HepG2 (cell line): ENCODE data around the gene VENTX.

Source experiments
- MYNN ChIP-seq: sonication (generic); formaldehyde crosslinking; IDR thresholded peaks from 2 replicates; pipeline ENCODE4 v1.4.0; 2020; ENCODE audit warnings: mild to moderate bottlenecking, low read depth, missing genetic modification reagents
- NR1H2 ChIP-seq: sonication (generic); formaldehyde crosslinking; IDR thresholded peaks from 2 replicates; pipeline ENCODE4 v1.8.1; 2022; ENCODE audit warnings: low read depth, missing genetic modification reagents, borderline replicate concordance
- POLR2A ChIP-seq, 2 experiments: IDR thresholded peaks; 2 replicates each; pipeline ENCODE4 v1.6.1; 2011; ENCODE audit warnings: low read depth in 2 of 2, low read length in 2 of 2, mild to moderate bottlenecking in 1 of 2, moderate library complexity in 1 of 2; ENCODE audit not compliant: insufficient read depth in 1 of 2
- PRDM4 ChIP-seq: sonication (generic); formaldehyde crosslinking; IDR thresholded peaks from 2 replicates; pipeline ENCODE4 v1.9.0; 2021; ENCODE audit warnings: missing genetic modification reagents, borderline replicate concordance
- REST ChIP-seq, 2 experiments: IDR thresholded peaks; 2 replicates each; pipeline ENCODE4 v1.6.1; 2011 to 2012; ENCODE audit warnings: low read length in 2 of 2, borderline replicate concordance in 1 of 2, low read depth in 1 of 2, mild to moderate bottlenecking in 1 of 2, moderate library complexity in 1 of 2
- SP5 ChIP-seq: IDR thresholded peaks from 2 replicates; pipeline ENCODE4 v1.6.1; 2016; ENCODE audit warnings: low read depth, borderline replicate concordance
- TAF1 ChIP-seq: sonication (generic); formaldehyde crosslinking; IDR thresholded peaks from 2 replicates; pipeline ENCODE4 v1.4.0; 2020; ENCODE audit warnings: missing genetic modification reagents
- YY1 ChIP-seq: IDR thresholded peaks from 2 replicates; pipeline ENCODE4 v1.6.1; 2011; ENCODE audit warnings: low read length, low read depth, moderate library complexity, mild to moderate bottlenecking; ENCODE audit not compliant: insufficient read depth, insufficient replicate concordance
- ZNF232 ChIP-seq: sonication (generic); formaldehyde crosslinking; IDR thresholded peaks from 2 replicates; pipeline ENCODE4 v1.4.0; 2020; ENCODE audit warnings: missing genetic modification reagents, borderline replicate concordance
- ZNF280D ChIP-seq: sonication (generic); formaldehyde crosslinking; IDR thresholded peaks from 2 replicates; pipeline ENCODE4 v1.5.1; 2020; ENCODE audit warnings: mild to moderate bottlenecking, missing genetic modification reagents
- TF ChIP-seq, protein P1 (sequence below): IDR thresholded peaks from 2 replicates; pipeline ENCODE4 v1.6.1; 2012; ENCODE audit warnings: low read length, improper control_type of control experiment
- TF ChIP-seq, protein P2 (sequence below): sonication (generic); formaldehyde crosslinking; IDR thresholded peaks from 2 replicates; pipeline ENCODE4 v1.4.0; 2020; ENCODE audit warnings: missing genetic modification reagents

DNA sequence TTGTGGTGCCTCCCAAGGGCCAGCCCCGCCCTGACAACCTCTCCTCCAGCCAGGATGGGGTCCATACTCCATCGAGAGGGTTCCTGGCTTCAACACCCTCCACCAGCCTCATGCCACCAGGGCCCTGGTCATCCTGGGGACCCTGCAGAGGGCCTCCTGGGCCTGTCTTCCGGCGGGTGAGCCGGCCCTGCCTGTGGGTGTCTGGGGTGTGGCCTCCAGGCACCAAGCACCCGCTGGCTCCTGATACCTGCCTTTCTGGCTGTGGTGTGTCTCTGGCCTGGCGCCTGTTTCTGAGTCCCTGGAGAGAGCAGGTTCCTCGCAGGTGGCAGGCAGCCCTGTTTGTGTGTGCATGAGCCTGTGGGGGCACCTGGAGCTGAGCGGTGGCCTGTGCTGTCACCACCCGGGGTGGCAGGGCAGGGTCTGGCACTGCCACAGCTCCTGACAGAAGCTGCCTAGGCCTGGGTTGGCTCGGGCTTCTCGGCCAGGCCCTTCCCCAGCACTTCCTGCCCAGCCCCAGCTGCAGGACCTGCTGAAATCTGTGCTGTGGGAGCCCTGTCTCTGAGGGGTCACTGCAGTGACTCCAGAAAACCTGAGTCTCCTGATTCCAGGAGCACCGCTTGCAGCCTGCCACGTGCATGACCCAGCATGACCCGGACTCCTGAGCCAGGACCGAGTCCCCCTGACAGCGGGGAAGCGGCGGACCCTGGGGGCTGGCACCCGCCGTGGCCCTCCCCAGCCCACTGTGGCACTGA lies 20.6 kb downstream of the VENTX start:
- TF ChIP-seq ZNF280D (no peak), PRDM4 (CRISPR knock-in tag) (no peak), POLR2A (IDR thresholded peaks at IDR 0.05; ENCODE audit: insufficient read depth in 1 of 2, low read depth in 2 of 2, low read length in 2 of 2) (no peak), ZNF232 (CRISPR knock-in tag) (no peak), MYNN (CRISPR knock-in tag) (no peak), NR1H2 (CRISPR knock-in tag) (no peak), YY1 (no peak), REST (IDR thresholded peaks at IDR 0.05; ENCODE audit: borderline replicate concordance in 1 of 2, low read depth in 1 of 2, low read length in 2 of 2) (no peak), SP5 (no peak), TAF1 (CRISPR knock-in tag) (no peak)
- TF ChIP-seq, protein P1, sequence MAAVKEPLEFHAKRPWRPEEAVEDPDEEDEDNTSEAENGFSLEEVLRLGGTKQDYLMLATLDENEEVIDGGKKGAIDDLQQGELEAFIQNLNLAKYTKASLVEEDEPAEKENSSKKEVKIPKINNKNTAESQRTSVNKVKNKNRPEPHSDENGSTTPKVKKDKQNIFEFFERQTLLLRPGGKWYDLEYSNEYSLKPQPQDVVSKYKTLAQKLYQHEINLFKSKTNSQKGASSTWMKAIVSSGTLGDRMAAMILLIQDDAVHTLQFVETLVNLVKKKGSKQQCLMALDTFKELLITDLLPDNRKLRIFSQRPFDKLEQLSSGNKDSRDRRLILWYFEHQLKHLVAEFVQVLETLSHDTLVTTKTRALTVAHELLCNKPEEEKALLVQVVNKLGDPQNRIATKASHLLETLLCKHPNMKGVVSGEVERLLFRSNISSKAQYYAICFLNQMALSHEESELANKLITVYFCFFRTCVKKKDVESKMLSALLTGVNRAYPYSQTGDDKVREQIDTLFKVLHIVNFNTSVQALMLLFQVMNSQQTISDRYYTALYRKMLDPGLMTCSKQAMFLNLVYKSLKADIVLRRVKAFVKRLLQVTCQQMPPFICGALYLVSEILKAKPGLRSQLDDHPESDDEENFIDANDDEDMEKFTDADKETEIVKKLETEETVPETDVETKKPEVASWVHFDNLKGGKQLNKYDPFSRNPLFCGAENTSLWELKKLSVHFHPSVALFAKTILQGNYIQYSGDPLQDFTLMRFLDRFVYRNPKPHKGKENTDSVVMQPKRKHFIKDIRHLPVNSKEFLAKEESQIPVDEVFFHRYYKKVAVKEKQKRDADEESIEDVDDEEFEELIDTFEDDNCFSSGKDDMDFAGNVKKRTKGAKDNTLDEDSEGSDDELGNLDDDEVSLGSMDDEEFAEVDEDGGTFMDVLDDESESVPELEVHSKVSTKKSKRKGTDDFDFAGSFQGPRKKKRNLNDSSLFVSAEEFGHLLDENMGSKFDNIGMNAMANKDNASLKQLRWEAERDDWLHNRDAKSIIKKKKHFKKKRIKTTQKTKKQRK = no peak
- TF ChIP-seq, protein P2, sequence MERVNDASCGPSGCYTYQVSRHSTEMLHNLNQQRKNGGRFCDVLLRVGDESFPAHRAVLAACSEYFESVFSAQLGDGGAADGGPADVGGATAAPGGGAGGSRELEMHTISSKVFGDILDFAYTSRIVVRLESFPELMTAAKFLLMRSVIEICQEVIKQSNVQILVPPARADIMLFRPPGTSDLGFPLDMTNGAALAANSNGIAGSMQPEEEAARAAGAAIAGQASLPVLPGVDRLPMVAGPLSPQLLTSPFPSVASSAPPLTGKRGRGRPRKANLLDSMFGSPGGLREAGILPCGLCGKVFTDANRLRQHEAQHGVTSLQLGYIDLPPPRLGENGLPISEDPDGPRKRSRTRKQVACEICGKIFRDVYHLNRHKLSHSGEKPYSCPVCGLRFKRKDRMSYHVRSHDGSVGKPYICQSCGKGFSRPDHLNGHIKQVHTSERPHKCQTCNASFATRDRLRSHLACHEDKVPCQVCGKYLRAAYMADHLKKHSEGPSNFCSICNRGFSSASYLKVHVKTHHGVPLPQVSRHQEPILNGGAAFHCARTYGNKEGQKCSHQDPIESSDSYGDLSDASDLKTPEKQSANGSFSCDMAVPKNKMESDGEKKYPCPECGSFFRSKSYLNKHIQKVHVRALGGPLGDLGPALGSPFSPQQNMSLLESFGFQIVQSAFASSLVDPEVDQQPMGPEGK (CRISPR knock-in tag) = no peak
